Fibroblast of skin of scalp (primary cell): ENCODE results near the gene CHADL.
"Not testable (repeated sequence)": the region's sequence is repeated elsewhere in the genome, so short reads cannot be mapped to it uniquely, and the experiment has no call there.

Experiments
- DNase-seq: peaks from one replicate; pipeline ENCODE4 v3.0.0-alpha.2; 2013

CHADL gene

DNA sequence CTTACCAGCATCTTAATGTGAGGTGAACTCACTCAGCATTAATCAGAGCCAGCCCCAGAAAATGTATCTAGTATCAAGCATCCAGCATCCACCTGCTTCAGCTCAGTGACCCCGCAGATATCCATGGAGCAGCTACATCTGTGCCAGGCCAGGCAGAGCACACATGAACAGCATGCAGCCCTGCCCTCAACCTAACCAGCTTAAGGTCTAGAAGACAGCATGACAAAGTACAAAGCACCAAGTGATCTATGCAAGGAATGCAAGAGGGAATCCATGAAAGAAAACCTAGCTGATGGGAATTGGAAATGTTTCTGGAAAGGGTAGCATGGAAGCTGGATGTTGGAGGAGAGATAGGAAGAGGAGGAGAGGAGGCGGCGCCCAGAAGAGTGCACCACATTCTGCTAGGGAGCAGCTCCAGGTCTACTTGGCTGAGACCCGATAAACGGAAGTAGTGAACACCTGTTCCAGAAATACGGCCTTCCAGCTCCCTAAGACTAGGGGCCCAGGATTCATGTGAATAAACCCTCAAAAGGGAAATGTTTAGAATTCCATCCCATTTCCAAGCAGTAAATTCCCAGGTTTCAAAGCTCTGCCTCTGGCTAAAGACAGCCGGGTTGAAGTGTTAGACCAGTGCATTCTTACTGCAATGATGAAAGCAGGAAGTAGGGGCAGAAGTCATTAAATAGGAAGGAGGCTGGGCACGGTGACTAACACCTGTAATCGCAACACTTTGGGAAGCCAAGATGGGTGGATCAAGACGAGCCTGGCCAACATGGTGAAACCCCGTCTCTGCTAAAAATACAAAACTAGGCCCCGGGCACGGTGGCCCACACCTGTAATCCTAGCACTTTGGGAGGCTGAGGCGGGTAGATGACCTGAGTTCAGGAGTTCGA lies 59.1 kb downstream of the CHADL start:
- no peak for DNase-seq

DNA sequence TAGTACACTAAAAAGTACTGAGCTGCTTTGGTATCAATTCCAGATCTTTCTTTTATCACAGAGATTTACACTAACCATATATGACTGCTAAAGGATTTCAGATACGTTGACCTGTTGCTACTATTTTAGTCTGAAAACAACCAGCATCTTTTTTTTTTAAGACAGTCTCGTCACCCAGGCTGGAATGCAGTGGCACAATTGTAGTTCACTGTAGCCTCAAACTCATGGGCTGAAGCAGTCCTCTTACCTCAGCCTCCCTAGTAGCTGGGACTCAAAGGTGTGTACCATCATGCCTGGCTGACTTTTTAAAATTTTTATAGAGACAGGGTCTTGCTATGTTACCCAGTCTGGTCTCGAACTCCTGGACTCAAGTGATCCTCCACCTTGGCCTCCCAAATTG lies 59.8 kb downstream of the CHADL start:
- DNase-seq = no peak

DNA sequence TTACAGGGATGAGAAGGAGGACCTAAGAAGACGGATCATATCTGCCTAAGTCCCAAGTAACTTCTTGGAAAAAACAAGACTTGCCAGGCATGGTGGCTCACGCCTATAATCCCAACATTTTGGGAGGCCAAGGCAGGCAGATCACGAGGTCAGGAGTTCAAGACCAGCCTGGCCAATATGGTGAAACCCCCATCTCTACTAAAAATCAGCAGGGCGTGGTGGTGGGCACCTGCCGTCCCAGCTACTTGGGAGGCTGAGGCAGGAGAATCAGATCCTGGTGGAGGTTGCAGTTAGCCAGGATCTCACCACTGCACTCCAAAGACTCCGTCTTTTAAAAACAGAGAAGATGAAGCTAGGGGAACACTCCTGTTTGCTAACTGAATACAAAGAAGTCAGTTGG lies 60.4 kb downstream of the CHADL start:
- not testable (repeated sequence) for DNase-seq
